Fibroblast of lung (primary cell): ENCODE measurements around the gene TTL.

Source experiments
- CTCF ChIP-seq, 2 donors: IDR thresholded peaks in 1 of 2; conservative IDR thresholded peaks in 1 of 2; 1 replicate in 1 of 2; 2 replicates in 1 of 2; pipeline ENCODE4 v1.5.1; 2011 to 2012; ENCODE audit warnings: low read length in 2 of 2, control low read depth in 1 of 2, inconsistent platforms in 1 of 2, low read depth in 1 of 2, mild to moderate bottlenecking in 1 of 2
- EZH2 ChIP-seq: IDR thresholded peaks from 2 replicates; pipeline ENCODE4 v1.5.1; 2012; ENCODE audit warnings: low read length, control low read depth, mild to moderate bottlenecking; ENCODE audit errors: missing control alignments

GRCh38 chr2:112539306-112539705 is 57.4 kb downstream of the TTL start:
- TF ChIP-seq CTCF (conservative IDR thresholded peaks at IDR 0.05 in 1 of 2, IDR thresholded peaks at IDR 0.05 in 1 of 2; ENCODE audit: low read depth in 1 of 2, low read length in 2 of 2) (no peak), EZH2 (no peak)
